ENCODE data around the gene SMCO1.
"Not testable (repeated sequence)": the region's sequence is repeated elsewhere in the genome, so short reads cannot be mapped to it uniquely, and the experiment has no call there.

The SMCO1 gene

DNA sequence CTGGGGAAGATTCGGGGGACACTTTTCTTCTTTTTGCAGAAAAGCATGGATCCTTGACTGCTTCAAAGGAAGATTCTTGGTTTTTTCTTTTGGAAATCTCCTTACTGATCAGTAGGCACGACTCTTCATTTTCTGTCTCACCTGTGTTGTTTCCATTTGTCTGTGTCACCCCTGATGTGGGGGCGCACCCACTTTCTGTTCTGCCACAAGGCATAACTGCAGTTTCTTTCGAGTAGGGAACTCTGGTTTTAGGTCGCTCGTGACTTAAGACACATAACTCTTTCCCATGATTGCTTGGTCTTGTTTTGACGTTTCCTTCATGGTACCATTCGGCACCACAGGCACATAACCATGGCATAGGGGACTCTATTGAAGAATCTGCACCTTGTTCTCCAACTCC, 42.9 kb downstream of the SMCO1 start:
- Histone ChIP-seq H3K36me3 (replicated peaks) (peaks cover 28% of the 10 kb centered on the region), H3K27me3 (replicated peaks) (no peaks in the 10 kb centered on the region), H3K27ac (no peak overlapping the region), H3K4me3 (ENCODE audit: low read depth, low read length) (no peak overlapping the region)
- in situ Hi-C loops (cut with HindIII; ENCODE audit: low pct_ligation_motif_present, low sequenced_read_pairs) = no loop called here
- TF ChIP-seq CTCF (IDR thresholded peaks at IDR 0.05; ENCODE audit: low read depth, low read length, missing control alignments) = no peak
- no peak for DNase-seq

DNA sequence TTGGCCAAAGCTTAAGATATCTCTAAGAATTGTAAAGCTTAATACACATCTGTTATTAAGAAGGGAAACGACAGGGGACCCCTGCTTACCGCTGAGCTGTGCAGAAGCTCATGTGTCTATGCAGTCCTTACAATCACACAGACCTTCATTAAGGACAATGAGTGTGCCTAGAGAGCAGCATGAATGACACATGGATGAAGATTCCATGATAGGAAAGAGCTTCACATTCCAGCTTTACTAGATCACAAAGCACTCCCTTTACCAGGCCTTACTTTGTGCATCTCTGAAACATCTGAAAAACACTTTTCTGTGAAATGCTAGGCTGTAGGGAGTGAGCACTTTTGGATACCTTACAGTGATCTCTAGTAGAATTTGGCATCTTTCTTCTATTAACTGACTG, 43.6 kb downstream of the SMCO1 start:
- in situ Hi-C loops (cut with HindIII; ENCODE audit: low pct_ligation_motif_present, low sequenced_read_pairs) = no loop called here
- peak; percentile 31 for DNase-seq

DNA sequence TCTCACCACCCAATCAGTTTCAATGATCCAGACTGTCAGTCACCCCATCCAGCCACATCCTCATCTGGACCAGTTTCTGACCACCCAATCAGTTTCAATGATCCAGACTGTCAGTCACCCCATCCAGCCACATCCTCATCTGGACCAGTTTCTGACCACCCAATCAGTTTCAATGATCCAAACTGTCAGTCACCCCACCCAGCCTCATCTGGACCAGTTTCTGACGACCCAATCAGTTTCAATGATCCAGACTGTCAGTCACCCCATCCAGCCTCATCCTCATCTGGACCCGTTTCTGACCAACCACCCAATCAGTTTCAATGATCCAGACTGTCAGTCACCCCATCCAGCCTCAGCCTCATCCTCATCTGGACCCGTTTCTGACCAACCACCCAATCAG, 45.0 kb downstream of the SMCO1 start:
- H3K27me3 ChIP-seq (replicated peaks); DNase-seq; H3K4me3 ChIP-seq (ENCODE audit: low read depth, low read length); H3K27ac ChIP-seq; in situ Hi-C loops (cut with HindIII; ENCODE audit: low pct_ligation_motif_present, low sequenced_read_pairs): not testable (repeated sequence)
- H3K36me3 ChIP-seq (replicated peaks) = peaks cover 27% of the 10 kb centered on the region

More for the DNA sequence above, 43.6 kb downstream of the SMCO1 start:
- peaks cover 29% of the 10 kb centered on the region for H3K36me3 ChIP-seq (replicated peaks)
- no peaks in the 10 kb centered on the region for H3K27me3 ChIP-seq (replicated peaks)
- no peak overlapping the region for H3K27ac ChIP-seq
- TF ChIP-seq CTCF (IDR thresholded peaks at IDR 0.05; ENCODE audit: low read depth, low read length, missing control alignments) = no peak
- no peak overlapping the region for H3K4me3 ChIP-seq (ENCODE audit: low read depth, low read length)

GRCh38 chr3:196463804-196464203, 51.3 kb downstream of the SMCO1 start:
- TF ChIP-seq CTCF (IDR thresholded peaks at IDR 0.05; ENCODE audit: low read depth, low read length, missing control alignments) = no peak
- in situ Hi-C loops (cut with HindIII; ENCODE audit: low pct_ligation_motif_present, low sequenced_read_pairs) = no loop called here
- Histone ChIP-seq H3K4me3 (ENCODE audit: low read depth, low read length) (no peak overlapping the region), H3K27me3 (replicated peaks) (no peaks in the 10 kb centered on the region), H3K27ac (no peak overlapping the region), H3K36me3 (replicated peaks) (peaks cover 3% of the 10 kb centered on the region)
- no peak for DNase-seq

GRCh38 chr3:196463478-196463756, 51.7 kb downstream of the SMCO1 start:
- H3K4me3 ChIP-seq (ENCODE audit: low read depth, low read length) = no peak overlapping the region
- no peak for DNase-seq
- H3K27ac ChIP-seq = no peak overlapping the region
- peaks cover 3% of the 10 kb centered on the region for H3K36me3 ChIP-seq (replicated peaks)
- no peaks in the 10 kb centered on the region for H3K27me3 ChIP-seq (replicated peaks)
- in situ Hi-C loops (cut with HindIII; ENCODE audit: low pct_ligation_motif_present, low sequenced_read_pairs) = no loop called here
- no peak for TF ChIP-seq CTCF (IDR thresholded peaks at IDR 0.05; ENCODE audit: low read depth, low read length, missing control alignments)

GRCh38 chr3:196462680-196463477, 52.3 kb downstream of the SMCO1 start:
- H3K4me3 ChIP-seq (ENCODE audit: low read depth, low read length); DNase-seq; H3K27me3 ChIP-seq (replicated peaks); H3K36me3 ChIP-seq (replicated peaks); H3K27ac ChIP-seq; in situ Hi-C loops (cut with HindIII; ENCODE audit: low pct_ligation_motif_present, low sequenced_read_pairs): not testable (repeated sequence)

GRCh38 chr3:196458063-196458462, 57.1 kb downstream of the SMCO1 start:
- H3K4me3 ChIP-seq (ENCODE audit: low read depth, low read length) = no peak overlapping the region
- H3K36me3 ChIP-seq (replicated peaks) = no peaks in the 10 kb centered on the region
- in situ Hi-C loops (cut with HindIII; ENCODE audit: low pct_ligation_motif_present, low sequenced_read_pairs) = no loop called here
- H3K27me3 ChIP-seq (replicated peaks) = no peaks in the 10 kb centered on the region
- no peak for DNase-seq
- no peak for TF ChIP-seq CTCF (IDR thresholded peaks at IDR 0.05; ENCODE audit: low read depth, low read length, missing control alignments)
- no peak overlapping the region for H3K27ac ChIP-seq
